NB4 (cell line): ENCODE measurements around the gene CHAF1A.

Experiments used
- CTCF ChIP-seq: IDR thresholded peaks from one replicate; pipeline ENCODE4 v1.5.1; 2012; ENCODE audit warnings: low read depth, low read length
- POLR2A ChIP-seq: IDR thresholded peaks from 2 replicates; pipeline ENCODE4 v1.6.1; 2011; ENCODE audit warnings: mild to moderate bottlenecking; ENCODE audit not compliant: insufficient read length; ENCODE audit errors: extremely low read depth

- TF ChIP-seq POLR2A (no peak), CTCF (no peak)
Measured at GRCh38 chr19:4437103-4437502, 34.7 kb downstream of the CHAF1A start.
